BJ (cell line): ENCODE data around the gene UPK1B. TPM values are rescaled to one million over a fixed set of nuclear protein-coding genes. Genes with fewer than 3 reads are reported as not detected.

Experiments used
- CTCF ChIA-PET: fragments of 350-600 bp; formaldehyde crosslinking; extraction: SDS; loops from one replicate; lab custom pipeline; 2021; ENCODE audit warnings: antibody characterized with exemption, inconsistent platforms; lab: Yijun Ruan, JAX
- POLR2A ChIA-PET: fragments of 300-600 bp; sonication (Branson Sonifier 250); formaldehyde crosslinking; extraction: SDS; loops from one replicate; lab custom pipeline; 2021; ENCODE audit warnings: antibody characterized with exemption; lab: Charles Lee
- DNase-seq: peaks from one replicate; pipeline ENCODE4 v3.0.0-alpha.2; 2011; ENCODE audit warnings: low read depth
- H3K27me3 ChIP-seq: 2 replicates; pipeline ENCODE4 v1.6.0; 2011; ENCODE audit warnings: low read length; ENCODE audit not compliant: control insufficient read depth, insufficient read depth
- H3K36me3 ChIP-seq: 2 replicates; pipeline ENCODE4 v1.5.1; 2011; ENCODE audit warnings: low read length; ENCODE audit not compliant: control insufficient read depth, insufficient read depth
- H3K4me3 ChIP-seq: 2 replicates; pipeline ENCODE4 v1.5.1; 2011; ENCODE audit warnings: low read depth, mild to moderate bottlenecking, control low read depth, low read length
- CTCF ChIP-seq: IDR thresholded peaks from 2 replicates; pipeline ENCODE4 v1.5.1; 2011; ENCODE audit warnings: low read depth, mild to moderate bottlenecking, control low read depth, inconsistent platforms, low read length, moderate library complexity; ENCODE audit not compliant: insufficient read depth
- polyA plus RNA-seq: library from polyadenylated mRNA; depleted of rRNA; stranded (reverse); fragments of >200 nt; gene quantifications from 2 replicates; pipeline ENCODE4 v1.2.3, GENCODE V29; 2011

Gene UPK1B
- polyA plus RNA-seq, 1 experiment, result not detected

GRCh38 chr3:119140466-119140865 is 32.9 kb upstream of the UPK1B start:
- Histone ChIP-seq H3K4me3 (no peak overlapping the region), H3K27me3 (no peaks in the 10 kb centered on the region), H3K36me3 (no peaks in the 10 kb centered on the region)
- CTCF ChIA-PET, result interaction anchor here (1.1 kb wide), 1 partner anchor 101 kb away, joined by 5 read pairs; no protein-coding TSS in a partner anchor
- no peak for DNase-seq
- TF ChIP-seq CTCF, result no peak
- POLR2A ChIA-PET, result no interaction called here

GRCh38 chr3:119145128-119145499 is 28.3 kb upstream of the UPK1B start:
- POLR2A ChIA-PET, result no interaction called here

GRCh38 chr3:119145500-119146167 is 27.8 kb upstream of the UPK1B start, which contains the start of gene TEX55:
Gene TEX55, plus strand, starts transcription at chr3:119146165. Its CDS starts 25 bp downstream, at chr3:119146190.
- POLR2A ChIA-PET, result no interaction called here
- CTCF ChIA-PET, result interaction anchor here (0.6 to 7.0 kb wide), 18 partner anchors 9 to 535 kb away, joined by 3 to 86 read pairs (median 4); partner anchors contain the start of genes ARHGAP31 and B4GALT4
- Histone ChIP-seq H3K36me3 (no peaks in the 10 kb centered on the region), H3K4me3 (no peak within 1 kb of the TSS), H3K27me3 (no peaks in the 10 kb centered on the region)
- no peak for DNase-seq
- TF ChIP-seq CTCF, result peak; percentile 79

More at GRCh38 chr3:119145128-119145499, 28.3 kb upstream of the UPK1B start:
- DNase-seq, result no peak
- H3K27me3 ChIP-seq, result no peaks in the 10 kb centered on the region
- CTCF ChIA-PET, result interaction anchor here (0.6 to 7.0 kb wide), 9 partner anchors 16 to 377 kb away, joined by 3 to 86 read pairs (median 5); partner anchors contain the start of gene B4GALT4
- no peak for TF ChIP-seq CTCF
- no peaks in the 10 kb centered on the region for H3K36me3 ChIP-seq
- H3K4me3 ChIP-seq, result no peak overlapping the region

- Histone ChIP-seq H3K36me3 (no peaks in the 10 kb centered on the region), H3K4me3 (no peak overlapping the region), H3K27me3 (no peaks in the 10 kb centered on the region)
- CTCF ChIA-PET, result interaction anchor here (0.5 to 7.0 kb wide), 15 partner anchors 8 to 534 kb away, joined by 3 to 86 read pairs (median 3); partner anchors contain the start of gene B4GALT4
- POLR2A ChIA-PET, result no interaction called here
- no peak for TF ChIP-seq CTCF
- DNase-seq, result no peak
These were observed 26.6 kb upstream of the UPK1B start for GRCh38 chr3:119146578-119147375.

DNA sequence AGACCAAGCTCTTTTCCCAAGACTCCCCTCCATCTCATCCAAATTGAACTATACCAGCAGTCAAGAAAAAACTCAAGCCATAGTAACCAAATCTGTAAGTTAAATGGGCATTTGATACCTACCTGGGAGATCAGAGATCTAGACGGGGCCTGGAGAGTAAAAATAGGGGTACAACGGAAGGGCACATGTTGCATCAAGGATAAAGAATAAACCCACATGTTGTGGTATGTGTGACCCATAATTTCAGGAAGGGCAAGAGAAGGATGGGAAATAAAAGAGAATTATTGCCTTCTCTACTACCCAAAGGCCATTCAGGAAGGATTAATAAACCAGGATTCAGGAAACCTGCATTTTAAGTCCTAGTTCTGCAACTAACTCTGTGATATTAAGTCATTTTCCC is 25.9 kb upstream of the UPK1B start:
- H3K36me3 ChIP-seq, result no peaks in the 10 kb centered on the region
- H3K27me3 ChIP-seq, result no peaks in the 10 kb centered on the region
- POLR2A ChIA-PET, result no interaction called here
- DNase-seq, result no peak
- H3K4me3 ChIP-seq, result no peak overlapping the region
- no peak for TF ChIP-seq CTCF
- CTCF ChIA-PET, result interaction anchor here (0.6 to 7.0 kb wide), 5 partner anchors 16 to 533 kb away, joined by 3 to 86 read pairs (median 3); partner anchors contain the start of gene B4GALT4
